ENCODE data around the gene EHBP1. TPM values are rescaled to one million over a fixed set of nuclear protein-coding genes. Genes with fewer than 3 reads are reported as not detected.

The EHBP1 gene
- total and polyA plus RNA-seq, 2 experiments from 2014 or later, result 27.2 to 47.9 TPM

GRCh38 chr2:62928015-62928414, 222.5 kb downstream of the EHBP1 start:
- H3K4me1 Mint-ChIP-seq, result no peaks in the 10 kb centered on the region
- no peak overlapping the region for H3K4me3 ChIP-seq
- no peaks in the 10 kb centered on the region for H4K20me1 ChIP-seq (replicated peaks; ENCODE audit: insufficient read depth)
- TF ChIP-seq ZNF331 (CRISPR knock-in tag; IDR thresholded peaks at IDR 0.05; ENCODE audit: low read depth), result no peak
- TF ChIP-seq ETS1 (IDR thresholded peaks at IDR 0.05), result no peak
- no peak for TF ChIP-seq REST (IDR thresholded peaks at IDR 0.05; ENCODE audit: unreplicated experiment)
- TF ChIP-seq EZH2 (IDR thresholded peaks at IDR 0.05; ENCODE audit: low read depth, unreplicated experiment), result no peak
- H3K4me3 Mint-ChIP-seq, result no peak overlapping the region
- no peak overlapping the region for H2AFZ ChIP-seq
- H3K36me3 Mint-ChIP-seq (ENCODE audit: low read depth), result peaks cover 25% of the 10 kb centered on the region
- H3K27ac Mint-ChIP-seq, result no peak overlapping the region
- ATAC-seq (peak; percentile 59), DNase-seq (ENCODE audit: low spot score) (peak; percentile 3)
- H3K27me3 ChIP-seq (ENCODE audit: insufficient read depth), result no peaks in the 10 kb centered on the region
- no peaks in the 10 kb centered on the region for H3K4me1 ChIP-seq (ENCODE audit: insufficient read depth)
- no peak overlapping the region for H3K27ac ChIP-seq (ENCODE audit: low read depth)
- H3K27me3 Mint-ChIP-seq (ENCODE audit: insufficient read depth, low read depth, poor library complexity), result peaks cover 2% of the 10 kb centered on the region
- no peaks in the 10 kb centered on the region for H3K36me3 ChIP-seq (ENCODE audit: insufficient read depth)
- peaks cover 23% of the 10 kb centered on the region for H3K9me3 Mint-ChIP-seq
- no peaks in the 10 kb centered on the region; the same call in 1 of the 2 replicates for H3K9me2 ChIP-seq (ENCODE audit: insufficient read depth)
- H3F3A ChIP-seq (replicated peaks; ENCODE audit: low read depth), result no peaks in the 10 kb centered on the region
- H3K79me2 ChIP-seq (replicated peaks; ENCODE audit: insufficient read depth), result no peaks in the 10 kb centered on the region
- H3K4me2 ChIP-seq, result no peak overlapping the region

- H3K4me1 Mint-ChIP-seq, result peaks cover 13% of the 10 kb centered on the region
- ATAC-seq (no peak), DNase-seq (ENCODE audit: low spot score) (no peak)
- H3K4me3 Mint-ChIP-seq, result no peak overlapping the region
- Histone ChIP-seq H3K9me2 (ENCODE audit: insufficient read depth) (no peaks in the 10 kb centered on the region; the same call in 1 of the 2 replicates), H3K27ac (ENCODE audit: low read depth) (no peak overlapping the region), H3K27me3 (ENCODE audit: insufficient read depth) (no peaks in the 10 kb centered on the region), H4K20me1 (replicated peaks; ENCODE audit: insufficient read depth) (no peaks in the 10 kb centered on the region), H3K79me2 (replicated peaks; ENCODE audit: insufficient read depth) (no peaks in the 10 kb centered on the region), H3F3A (replicated peaks; ENCODE audit: low read depth) (no peaks in the 10 kb centered on the region), H3K36me3 (ENCODE audit: insufficient read depth) (no peaks in the 10 kb centered on the region), H2AFZ (no peak overlapping the region), H3K4me1 (ENCODE audit: insufficient read depth) (peaks cover 14% of the 10 kb centered on the region), H3K4me3 (no peak overlapping the region), H3K4me2 (no peak overlapping the region)
- no peaks in the 10 kb centered on the region for H3K9me3 Mint-ChIP-seq
- H3K27ac Mint-ChIP-seq, result no peak overlapping the region
- H3K36me3 Mint-ChIP-seq (ENCODE audit: low read depth), result no peaks in the 10 kb centered on the region
- no peaks in the 10 kb centered on the region for H3K27me3 Mint-ChIP-seq (ENCODE audit: insufficient read depth, low read depth, poor library complexity)
- TF ChIP-seq EZH2phosphoT487 (IDR thresholded peaks at IDR 0.05; ENCODE audit: unreplicated experiment) (no peak), EZH2 (IDR thresholded peaks at IDR 0.05; ENCODE audit: low read depth, unreplicated experiment) (no peak), ZNF114 (CRISPR knock-in tag; IDR thresholded peaks at IDR 0.05) (no peak), ZNF462 (CRISPR knock-in tag; IDR thresholded peaks at IDR 0.05) (no peak), CTCF (conservative IDR thresholded peaks at IDR 0.05; ENCODE audit: low read depth in 2 of 2) (no peak)
These were observed 226.0 kb downstream of the EHBP1 start for GRCh38 chr2:62931536-62931935.

Data from GM23338 (cell line).